Thyroid gland (tissue), 4 donors: ENCODE results near the gene TCAP.

ENCODE experiments used
- POLR2A ChIP-seq, 2 donors: fragments of 450-650 bp; IDR thresholded peaks; one replicate each; pipeline ENCODE4 v1.6.1; 2017; ENCODE audit warnings: antibody characterized with exemption in 2 of 2, mild to moderate bottlenecking in 2 of 2, moderate library complexity in 1 of 2
- TF ChIP-seq, protein P1 (sequence below), 6 experiments: fragments of 200-600 bp in 3 of 6; fragments of 450-650 bp in 3 of 6; sonication (generic) in 3 of 6; IDR thresholded peaks; one replicate each; pipeline ENCODE4 v1.5.1; 2016 to 2019; ENCODE audit warnings: antibody characterized with exemption in 6 of 6, mild to moderate bottlenecking in 2 of 6, inconsistent platforms in 1 of 6, moderate library complexity in 1 of 6

GRCh38 chr17:39701784-39702422 lies 36.8 kb downstream of the TCAP start:
- TF ChIP-seq, protein P1, sequence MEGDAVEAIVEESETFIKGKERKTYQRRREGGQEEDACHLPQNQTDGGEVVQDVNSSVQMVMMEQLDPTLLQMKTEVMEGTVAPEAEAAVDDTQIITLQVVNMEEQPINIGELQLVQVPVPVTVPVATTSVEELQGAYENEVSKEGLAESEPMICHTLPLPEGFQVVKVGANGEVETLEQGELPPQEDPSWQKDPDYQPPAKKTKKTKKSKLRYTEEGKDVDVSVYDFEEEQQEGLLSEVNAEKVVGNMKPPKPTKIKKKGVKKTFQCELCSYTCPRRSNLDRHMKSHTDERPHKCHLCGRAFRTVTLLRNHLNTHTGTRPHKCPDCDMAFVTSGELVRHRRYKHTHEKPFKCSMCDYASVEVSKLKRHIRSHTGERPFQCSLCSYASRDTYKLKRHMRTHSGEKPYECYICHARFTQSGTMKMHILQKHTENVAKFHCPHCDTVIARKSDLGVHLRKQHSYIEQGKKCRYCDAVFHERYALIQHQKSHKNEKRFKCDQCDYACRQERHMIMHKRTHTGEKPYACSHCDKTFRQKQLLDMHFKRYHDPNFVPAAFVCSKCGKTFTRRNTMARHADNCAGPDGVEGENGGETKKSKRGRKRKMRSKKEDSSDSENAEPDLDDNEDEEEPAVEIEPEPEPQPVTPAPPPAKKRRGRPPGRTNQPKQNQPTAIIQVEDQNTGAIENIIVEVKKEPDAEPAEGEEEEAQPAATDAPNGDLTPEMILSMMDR (IDR thresholded peaks at IDR 0.05): no peak
- TF ChIP-seq POLR2A (IDR thresholded peaks at IDR 0.05): no peak
